Neuronal stem cell (in vitro differentiated cells): ENCODE results near the gene PLXNB2.

ENCODE experiments used
- DNase-seq: peaks from one replicate; pipeline ENCODE4 v3.0.0-alpha.2; 2013; ENCODE audit warnings: low spot score
- H2AFZ ChIP-seq: one replicate; pipeline ENCODE4 v1.6.1; 2013; ENCODE audit warnings: mild to moderate bottlenecking, low read length, inconsistent platforms
- H2AK5ac ChIP-seq: 2 replicates; pipeline ENCODE4 v1.6.1; 2013; ENCODE audit warnings: low read depth, mild to moderate bottlenecking, inconsistent platforms, low read length, moderate library complexity, mixed read lengths
- H2BK120ac ChIP-seq: 2 replicates; pipeline ENCODE4 v1.6.1; 2013; ENCODE audit warnings: low read depth, mild to moderate bottlenecking, inconsistent platforms, low read length, moderate library complexity, mixed read lengths
- H2BK12ac ChIP-seq: one replicate; pipeline ENCODE4 v1.6.1; 2013; ENCODE audit warnings: low read length, inconsistent platforms
- H2BK15ac ChIP-seq: 2 replicates; pipeline ENCODE4 v1.6.1; 2013; ENCODE audit warnings: mild to moderate bottlenecking, low read length, inconsistent platforms, mixed read lengths
- H2BK5ac ChIP-seq: one replicate; pipeline ENCODE4 v1.6.1; 2013; ENCODE audit warnings: inconsistent platforms, mild to moderate bottlenecking, low read length, moderate library complexity
- H3K14ac ChIP-seq: one replicate; pipeline ENCODE4 v1.6.1; 2013; ENCODE audit warnings: low read length, inconsistent platforms
- H3K18ac ChIP-seq: 2 replicates; pipeline ENCODE4 v1.6.1; 2013; ENCODE audit warnings: low read length, inconsistent platforms
- H3K23ac ChIP-seq: 2 replicates; pipeline ENCODE4 v1.6.1; 2013; ENCODE audit warnings: low read depth, mild to moderate bottlenecking, mixed read lengths, low read length, inconsistent platforms; ENCODE audit not compliant: poor library complexity
- H3K27ac ChIP-seq: replicated peaks from 3 replicates; pipeline ENCODE4 v1.5.1; 2013; ENCODE audit warnings: low read length, inconsistent platforms
- H3K27me3 ChIP-seq, 3 experiments: 2 replicates each; pipeline ENCODE4 v1.6.1; 2013; ENCODE audit warnings: low read length in 3 of 3, mild to moderate bottlenecking in 2 of 3, inconsistent platforms in 1 of 3, low read depth in 1 of 3, mixed read lengths in 1 of 3, moderate library complexity in 1 of 3; ENCODE audit not compliant: control insufficient read depth in 3 of 3, insufficient read depth in 3 of 3
- H3K36me3 ChIP-seq, 2 donors: replicated peaks in 1 of 2; 2 replicates each; pipeline ENCODE4 v1.6.1; 2013; ENCODE audit warnings: low read length in 2 of 2; ENCODE audit not compliant: control insufficient read depth in 2 of 2, insufficient read depth in 2 of 2
- H3K4ac ChIP-seq: 2 replicates; pipeline ENCODE4 v1.6.1; 2013; ENCODE audit warnings: inconsistent platforms, mild to moderate bottlenecking, low read length, moderate library complexity
- H3K4me1 ChIP-seq, 2 donors: 1 replicate in 1 of 2; 2 replicates in 1 of 2; pipeline ENCODE4 v1.6.1; 2013; ENCODE audit warnings: low read length in 2 of 2, low read depth in 1 of 2; ENCODE audit not compliant: control insufficient read depth in 2 of 2, insufficient read depth in 1 of 2
- H3K4me2 ChIP-seq: one replicate; pipeline ENCODE4 v1.6.1; 2013; ENCODE audit warnings: mild to moderate bottlenecking, low read length, inconsistent platforms; ENCODE audit not compliant: insufficient read depth, poor library complexity, severe bottlenecking
- H3K4me3 ChIP-seq, 2 donors: 2 replicates each; pipeline ENCODE4 v1.5.1; 2013; ENCODE audit warnings: low read length in 2 of 2, mild to moderate bottlenecking in 2 of 2, inconsistent platforms in 1 of 2, moderate library complexity in 1 of 2
- H3K79me1 ChIP-seq: one replicate; pipeline ENCODE4 v1.6.1; 2013; ENCODE audit warnings: low read depth, mild to moderate bottlenecking, inconsistent platforms, low read length, moderate library complexity
- H3K9ac ChIP-seq: one replicate; pipeline ENCODE4 v1.6.1; 2013; ENCODE audit warnings: mild to moderate bottlenecking, low read depth, low read length, inconsistent platforms; ENCODE audit not compliant: poor library complexity
- H3K9me3 ChIP-seq, 2 donors: replicated peaks in 1 of 2; 2 replicates each; pipeline versions ENCODE3 to v1.6.1; 2013; ENCODE audit warnings: low read length in 2 of 2, mild to moderate bottlenecking in 2 of 2, inconsistent platforms in 1 of 2, low read depth in 1 of 2, mixed read lengths in 1 of 2, moderate library complexity in 1 of 2; ENCODE audit not compliant: control insufficient read depth in 2 of 2, insufficient read depth in 1 of 2
- H4K8ac ChIP-seq: one replicate; pipeline ENCODE4 v1.6.1; 2013; ENCODE audit warnings: low read depth, mild to moderate bottlenecking, inconsistent platforms, low read length, moderate library complexity
- H4K91ac ChIP-seq: one replicate; pipeline ENCODE4 v1.6.1; 2013; ENCODE audit warnings: low read length, low read depth, mild to moderate bottlenecking, inconsistent platforms; ENCODE audit not compliant: poor library complexity
- WGBS, 2 donors: extraction: QIAGEN DNeasy Blood & Tissue Kit; methylation state at CpG; one replicate each; pipeline ENCODE4 v1.1.7; 2013; ENCODE audit warnings: missing lambda C conversion rate in 2 of 2, mixed read lengths in 1 of 2; ENCODE audit not compliant: insufficient read length in 2 of 2, insufficient replicate concordance in 1 of 2; ENCODE audit errors: extremely low coverage in 2 of 2; 5-methylcytosine and 5-hydroxymethylcytosine counted together

PLXNB2 gene

GRCh38 chr22:50298266-50298637 is 9.2 kb downstream of the PLXNB2 start:
- Histone ChIP-seq H3K9me3 (no peaks in the 10 kb centered on the region), H3K27me3 (peaks cover 0 to 6% (median 0%) of the 10 kb centered on the region in 3 experiments), H3K18ac (peak overlapping the region; percentile 89), H3K14ac (no peak overlapping the region), H3K27ac (no peak overlapping the region), H3K4me2 (no peak overlapping the region), H2BK5ac (no peak overlapping the region), H2BK12ac (no peak overlapping the region), H2BK15ac (no peak overlapping the region), H2AK5ac (peak overlapping the region; percentile 63), H2AFZ (no peak overlapping the region), H3K9ac (no peak overlapping the region), H3K4ac (no peak overlapping the region), H3K36me3 (peaks cover 4 to 61% of the 10 kb centered on the region in 2 donors), H3K79me1 (peaks cover 51% of the 10 kb centered on the region), H4K91ac (no peak overlapping the region), H3K4me3 (no peak overlapping the region), H3K23ac (no peak overlapping the region), H4K8ac (no peak overlapping the region), H3K4me1 (peaks cover 11 to 24% of the 10 kb centered on the region in 2 donors), H2BK120ac (no peak overlapping the region)
- no CpG with 5 or more reads among the region's 4 CpGs for WGBS, 2 donors
- DNase-seq = no peak

GRCh38 chr22:50297510-50298265 is 9.8 kb downstream of the PLXNB2 start:
- Histone ChIP-seq H2AFZ (no peak overlapping the region), H3K14ac (no peak overlapping the region), H3K79me1 (peaks cover 51% of the 10 kb centered on the region), H3K4ac (no peak overlapping the region), H2BK12ac (no peak overlapping the region), H2BK5ac (no peak overlapping the region), H2BK15ac (no peak overlapping the region), H3K23ac (no peak overlapping the region), H3K4me1 (peaks cover 15 to 28% of the 10 kb centered on the region in 2 donors), H3K4me2 (no peak overlapping the region), H3K27ac (no peak overlapping the region), H3K18ac (peak overlapping the region; percentile 89), H3K36me3 (peaks cover 4 to 60% of the 10 kb centered on the region in 2 donors), H3K9me3 (no peaks in the 10 kb centered on the region), H3K4me3 (no peak overlapping the region), H2BK120ac (no peak overlapping the region), H4K91ac (no peak overlapping the region), H3K9ac (no peak overlapping the region), H4K8ac (no peak overlapping the region), H2AK5ac (peak overlapping the region; percentile 63), H3K27me3 (peaks cover 0 to 6% (median 0%) of the 10 kb centered on the region in 3 experiments)
- no peak for DNase-seq
- WGBS, 2 donors = no CpG with 5 or more reads among the region's 20 CpGs

GRCh38 chr22:50296658-50297490 is 10.6 kb downstream of the PLXNB2 start:
- Histone ChIP-seq H2BK120ac (no peak overlapping the region), H3K4ac (no peak overlapping the region), H3K4me3 (no peak overlapping the region), H3K36me3 (peaks cover 4 to 59% of the 10 kb centered on the region in 2 donors), H2AK5ac (peak overlapping the region; percentile 79), H4K91ac (no peak overlapping the region), H3K4me2 (no peak overlapping the region), H4K8ac (no peak overlapping the region), H3K9ac (peak overlapping the region; percentile 81), H3K23ac (peak overlapping the region; percentile 65), H2BK12ac (peak overlapping the region; percentile 46), H3K27ac (no peak overlapping the region), H3K79me1 (peaks cover 49% of the 10 kb centered on the region), H3K18ac (peak overlapping the region; percentile 76), H2AFZ (no peak overlapping the region), H3K4me1 (peaks cover 15 to 32% of the 10 kb centered on the region in 2 donors), H2BK15ac (no peak overlapping the region), H3K27me3 (peaks cover 0 to 6% (median 0%) of the 10 kb centered on the region in 3 experiments), H2BK5ac (peak overlapping the region; percentile 71), H3K9me3 (no peaks in the 10 kb centered on the region), H3K14ac (peak overlapping the region; percentile 56)
- no peak for DNase-seq
- no CpG with 5 or more reads among the region's 29 CpGs for WGBS, 2 donors

- peak overlapping the region; percentile 82 for H2BK15ac ChIP-seq
- no peaks in the 10 kb centered on the region for H3K27me3 ChIP-seq
- H3K4me3 ChIP-seq = no peak overlapping the region
- H3K36me3 ChIP-seq = peaks cover 16 to 70% of the 10 kb centered on the region in 2 donors
- peak overlapping the region; percentile 89 for H4K91ac ChIP-seq
- H3K79me1 ChIP-seq = peaks cover 51% of the 10 kb centered on the region
- H3K4ac ChIP-seq = peak overlapping the region; percentile 90
- peak overlapping the region; percentile 37 for H3K23ac ChIP-seq
- no peak overlapping the region for H4K8ac ChIP-seq
- peak overlapping the region; percentile 99 for H2AK5ac ChIP-seq
- H3K18ac ChIP-seq = peak overlapping the region; percentile 98
- no peak overlapping the region for H3K9ac ChIP-seq
- peak overlapping the region; percentile 80 for H3K27ac ChIP-seq
- H3K4me1 ChIP-seq = peaks cover 15 to 34% of the 10 kb centered on the region in 2 donors
- no peak overlapping the region for H2AFZ ChIP-seq
- H3K4me2 ChIP-seq = no peak overlapping the region
- H3K9me3 ChIP-seq = no peaks in the 10 kb centered on the region
- H2BK120ac ChIP-seq = peak overlapping the region; percentile 99
- H2BK5ac ChIP-seq = peak overlapping the region; percentile 98
- no peak for DNase-seq
- peak overlapping the region; percentile 49 for H3K14ac ChIP-seq
- no CpG with 5 or more reads among the region's 5 CpGs for WGBS, 2 donors
- peak overlapping the region; percentile 86 for H2BK12ac ChIP-seq
Observed at GRCh38 chr22:50294319-50294656, 13.2 kb downstream of the PLXNB2 start.
